Measurements from ENCODE around the gene CCDC107.

GRCh38 chr9:35679766-35680330 lies 21.8 kb downstream of the CCDC107 start:
- no peak for TF ChIP-seq SIN3A (IDR thresholded peaks at IDR 0.05; ENCODE audit: borderline replicate concordance, insufficient read depth, low read length)
- no peak for TF ChIP-seq POLR2AphosphoS5 (IDR thresholded peaks at IDR 0.05; ENCODE audit: low read depth, low read length)
- TF ChIP-seq TAF1 (IDR thresholded peaks at IDR 0.05; ENCODE audit: borderline replicate concordance, insufficient read depth, low read length), result no peak
- no peak for TF ChIP-seq REST (IDR thresholded peaks at IDR 0.05; ENCODE audit: insufficient read depth in 1 of 2, low read depth in 2 of 2, low read length in 2 of 2)
- TF ChIP-seq FOXP2 (optimal IDR thresholded peaks at IDR 0.05; ENCODE audit: borderline replicate concordance, extremely low read depth, extremely low read length, insufficient read depth), result no peak

Data from PFSK-1 (cell line).